Fibroblast of lung (primary cell): Measurements from ENCODE around the gene FGF3.

Source experiments
- CTCF ChIP-seq, 2 donors: IDR thresholded peaks in 1 of 2; conservative IDR thresholded peaks in 1 of 2; 1 replicate in 1 of 2; 2 replicates in 1 of 2; pipeline ENCODE4 v1.5.1; 2011 to 2012; ENCODE audit warnings: low read length in 2 of 2, control low read depth in 1 of 2, inconsistent platforms in 1 of 2, low read depth in 1 of 2, mild to moderate bottlenecking in 1 of 2
- EZH2 ChIP-seq: IDR thresholded peaks from 2 replicates; pipeline ENCODE4 v1.5.1; 2012; ENCODE audit warnings: low read length, control low read depth, mild to moderate bottlenecking; ENCODE audit errors: missing control alignments

DNA sequence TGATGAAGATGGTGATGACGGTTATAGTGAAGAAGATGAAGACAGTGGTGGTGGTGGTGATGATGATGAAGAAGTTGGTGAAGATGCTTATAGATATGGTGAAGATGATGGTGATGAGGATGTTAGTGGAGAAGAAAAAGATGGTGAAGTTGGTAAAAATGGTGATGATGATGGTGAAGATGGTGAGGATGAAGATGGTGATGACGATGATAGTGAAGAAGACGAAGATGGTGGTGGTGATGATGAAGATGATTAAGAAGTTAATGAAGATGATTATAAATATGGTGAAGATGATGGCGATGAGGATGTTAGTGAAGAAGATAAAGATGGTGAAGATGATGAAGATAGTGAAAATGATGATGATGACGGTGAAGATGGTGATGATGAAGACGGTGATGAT, 25.2 kb upstream of the FGF3 start:
- TF ChIP-seq CTCF (conservative IDR thresholded peaks at IDR 0.05 in 1 of 2, IDR thresholded peaks at IDR 0.05 in 1 of 2; ENCODE audit: low read depth in 1 of 2, low read length in 2 of 2) (no peak), EZH2 (no peak)
